HG03469 (cell line): ENCODE results near the gene ETNPPL.
"Not testable (repeated sequence)": the region's sequence is repeated elsewhere in the genome, so short reads cannot be mapped to it uniquely, and the experiment has no call there.

Experiments
- ATAC-seq: cut with Tn5 transposase; IDR thresholded peaks from one replicate; pipeline ENCODE4 v1.9.1; 2021; ENCODE audit warnings: mild to moderate bottlenecking, moderate library complexity, moderate number of reproducible peaks; ENCODE audit not compliant: unreplicated experiment

The ETNPPL gene

GRCh38 chr4:108763226-108763593 is 357 bp upstream of the ETNPPL start:
- no peak for ATAC-seq

DNA sequence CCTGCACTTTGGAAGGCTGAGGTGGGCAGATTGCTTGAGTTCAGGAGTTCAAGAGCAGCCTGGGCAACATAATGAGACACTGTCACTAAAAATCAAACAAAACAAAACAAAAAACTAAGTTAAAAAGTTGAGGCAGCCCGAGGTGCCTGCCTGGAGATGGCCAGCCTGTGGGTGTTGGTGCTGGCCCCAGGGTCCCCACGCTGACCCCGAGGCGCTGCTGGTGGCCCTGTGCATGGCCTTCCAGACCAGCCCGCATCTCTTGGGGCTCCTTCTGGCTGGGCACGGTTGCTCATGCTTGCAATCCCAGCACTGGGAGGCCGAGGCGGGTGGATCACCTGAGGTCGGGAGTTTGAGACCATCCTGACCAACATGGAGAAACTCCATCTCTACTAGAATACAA is 4.4 kb downstream of the ETNPPL start:
- ATAC-seq: no peak

DNA sequence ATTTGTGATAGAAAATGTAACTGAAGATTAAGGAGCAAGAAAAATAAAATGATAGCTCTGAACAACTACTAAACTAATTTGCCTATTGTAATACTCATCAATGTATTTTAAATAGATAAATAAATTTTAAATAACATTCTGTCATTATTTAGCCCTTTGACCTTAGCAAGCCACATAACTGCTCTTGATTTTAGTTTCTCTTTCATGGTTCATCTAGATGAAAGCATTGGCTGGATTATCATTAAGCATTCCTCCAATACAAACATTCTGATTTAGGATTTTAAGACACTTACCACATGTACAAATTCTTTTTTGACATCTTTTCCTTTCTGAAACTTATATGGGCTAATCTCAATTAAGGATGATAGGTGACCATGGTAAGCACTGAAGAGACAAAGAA is 8.5 kb downstream of the ETNPPL start:
- ATAC-seq: no peak

- no peak for ATAC-seq
These were observed 11.5 kb downstream of the ETNPPL start for GRCh38 chr4:108751321-108751720.

- ATAC-seq: no peak
These were observed 13.7 kb downstream of the ETNPPL start for GRCh38 chr4:108749119-108749518.

GRCh38 chr4:108746511-108746910 is 16.3 kb downstream of the ETNPPL start:
- no peak for ATAC-seq

DNA sequence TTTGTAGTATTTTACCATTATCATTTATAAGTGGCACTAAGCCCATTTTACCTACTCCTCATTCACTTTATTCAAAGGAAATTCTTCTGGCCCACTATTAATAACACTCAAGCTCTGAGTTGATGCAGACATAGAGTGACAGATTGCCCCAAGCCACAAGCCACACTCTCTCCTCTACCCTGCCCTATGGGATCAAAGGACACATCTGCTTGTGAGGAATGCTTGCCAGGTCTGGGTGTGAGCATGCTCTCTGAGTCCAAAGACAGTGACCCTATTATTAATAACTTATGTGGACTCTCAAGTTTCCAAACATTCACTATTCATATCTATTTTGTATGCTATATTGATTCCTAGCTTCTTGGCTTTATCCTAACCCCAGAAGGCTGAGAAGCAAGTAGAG is 18.5 kb downstream of the ETNPPL start:
- no peak for ATAC-seq

- no peak for ATAC-seq
These were observed 20.1 kb downstream of the ETNPPL start for GRCh38 chr4:108742451-108743420.

- ATAC-seq: no peak
These were observed 24.7 kb downstream of the ETNPPL start for GRCh38 chr4:108738003-108738706.

DNA sequence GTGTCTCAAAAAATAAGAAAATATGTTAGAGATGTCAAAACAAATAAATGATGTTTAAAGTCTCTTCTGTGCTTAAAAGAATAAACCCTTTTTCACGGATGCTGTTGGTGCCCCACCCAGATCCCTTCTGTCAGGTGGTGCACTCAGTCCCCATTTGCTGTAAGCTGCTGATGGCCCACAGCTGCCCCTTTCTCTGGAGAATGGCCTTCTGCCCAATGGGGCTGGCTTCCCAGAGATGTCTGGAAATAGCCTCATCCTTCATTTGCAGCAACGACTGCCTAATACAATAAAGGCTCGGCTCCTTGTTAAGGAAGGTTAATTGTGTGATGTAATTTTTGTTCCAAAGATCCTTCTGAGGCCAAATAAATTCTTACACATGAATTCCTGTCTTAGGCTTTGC is 31.8 kb downstream of the ETNPPL start:
- no peak for ATAC-seq

- no peak for ATAC-seq
These were observed 32.3 kb downstream of the ETNPPL start for GRCh38 chr4:108730579-108730978.

GRCh38 chr4:108729731-108730130 is 33.1 kb downstream of the ETNPPL start:
- ATAC-seq: no peak

GRCh38 chr4:108725457-108725856 is 37.4 kb downstream of the ETNPPL start:
- no peak for ATAC-seq

DNA sequence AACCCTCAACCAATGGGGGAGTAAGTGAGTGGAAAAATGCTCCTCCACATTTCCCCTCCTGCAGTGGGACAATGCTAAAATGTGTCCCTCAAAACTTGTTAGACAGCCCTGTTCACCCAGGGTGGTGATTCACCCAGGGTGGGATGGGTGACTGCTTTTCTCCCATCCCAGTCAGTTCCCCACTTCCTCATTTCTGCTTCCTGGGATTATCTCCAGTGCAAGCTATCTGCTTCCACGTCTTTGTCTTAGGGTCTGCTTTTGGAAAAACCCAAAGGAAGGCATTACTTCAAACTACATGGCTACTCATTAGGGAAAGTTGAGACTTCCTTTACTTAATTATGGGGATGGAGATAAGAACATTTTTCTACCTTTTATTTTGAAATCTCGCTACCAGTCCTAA is 45.5 kb downstream of the ETNPPL start:
- ATAC-seq: no peak

- no peak for ATAC-seq
These were observed 46.5 kb downstream of the ETNPPL start for GRCh38 chr4:108716340-108716739.

DNA sequence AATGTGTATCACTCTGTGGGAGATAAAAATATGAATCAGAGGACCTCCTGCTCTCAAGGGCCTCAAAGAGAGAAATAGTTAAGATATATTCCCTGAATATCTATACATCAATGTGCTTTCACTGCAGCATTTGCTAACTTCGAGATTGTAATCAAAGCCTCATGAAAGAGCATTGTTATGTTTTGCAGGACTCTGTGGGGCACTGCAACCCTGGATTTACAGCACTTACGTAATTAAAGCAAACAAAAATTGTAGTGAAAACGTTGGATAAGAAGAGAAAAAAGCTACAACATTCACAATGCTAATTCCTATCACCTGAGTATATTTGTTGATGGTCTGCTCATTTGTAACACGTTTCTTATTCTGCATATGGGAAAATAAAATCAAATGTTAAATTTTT is 48.0 kb downstream of the ETNPPL start:
- no peak for ATAC-seq

DNA sequence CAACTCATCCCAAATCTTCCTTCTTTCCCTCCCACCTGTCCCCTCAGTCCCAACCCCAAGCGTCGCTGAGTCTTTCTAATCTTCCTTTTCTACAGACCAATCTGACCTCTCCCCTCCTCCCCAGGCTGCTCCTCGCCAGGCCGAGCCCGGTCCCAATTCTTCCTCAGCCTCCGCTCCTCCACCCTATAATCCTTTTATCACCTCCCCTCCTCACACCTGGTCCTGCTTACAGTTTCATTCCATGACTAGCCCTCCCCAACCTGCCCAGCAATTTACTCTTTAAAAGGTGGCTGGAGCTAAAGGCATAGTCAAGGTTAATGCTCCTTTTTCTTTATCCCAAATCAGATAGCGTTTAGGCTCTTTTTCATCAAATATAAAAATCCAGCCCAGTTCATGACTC is 52.3 kb downstream of the ETNPPL start:
- ATAC-seq: not testable (repeated sequence)

DNA sequence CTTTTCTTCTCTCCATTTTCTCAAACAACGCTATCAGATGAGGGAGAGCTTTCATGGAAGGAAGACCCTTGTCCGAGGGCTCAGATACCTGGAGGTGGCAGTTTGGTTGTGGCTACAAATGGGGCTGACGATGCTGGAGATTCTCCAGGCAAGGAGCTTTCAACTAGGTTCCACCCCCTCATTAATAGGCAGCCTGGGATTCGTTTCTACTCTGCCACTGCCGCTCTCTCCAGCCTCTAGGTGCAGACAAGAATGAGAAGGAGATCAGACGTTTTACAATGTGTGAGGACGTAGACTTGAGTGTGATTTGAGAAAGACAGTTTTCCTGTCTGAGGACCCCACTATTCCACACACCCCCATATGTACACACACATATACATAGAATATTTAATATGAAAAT is 53.1 kb downstream of the ETNPPL start:
- no peak for ATAC-seq

DNA sequence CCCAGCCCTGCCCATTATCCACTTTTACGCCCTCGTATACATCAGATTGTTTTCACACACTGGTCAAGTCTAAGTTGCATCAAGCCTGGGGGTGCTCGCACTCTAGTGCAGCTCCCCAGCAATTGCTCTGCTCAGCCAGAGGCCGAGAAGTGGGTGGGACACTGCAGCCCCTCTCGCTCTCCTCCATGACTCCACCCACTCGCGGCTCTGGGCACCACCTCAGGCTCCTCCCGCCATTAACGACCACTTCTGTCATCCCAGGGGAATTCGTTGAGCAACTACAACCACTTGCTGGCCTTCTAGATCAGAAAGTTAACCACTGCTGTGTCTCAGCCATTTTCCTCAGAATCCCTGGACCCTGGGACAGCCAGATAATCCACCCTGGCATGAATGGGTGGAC is 53.6 kb downstream of the ETNPPL start:
- ATAC-seq: no peak

DNA sequence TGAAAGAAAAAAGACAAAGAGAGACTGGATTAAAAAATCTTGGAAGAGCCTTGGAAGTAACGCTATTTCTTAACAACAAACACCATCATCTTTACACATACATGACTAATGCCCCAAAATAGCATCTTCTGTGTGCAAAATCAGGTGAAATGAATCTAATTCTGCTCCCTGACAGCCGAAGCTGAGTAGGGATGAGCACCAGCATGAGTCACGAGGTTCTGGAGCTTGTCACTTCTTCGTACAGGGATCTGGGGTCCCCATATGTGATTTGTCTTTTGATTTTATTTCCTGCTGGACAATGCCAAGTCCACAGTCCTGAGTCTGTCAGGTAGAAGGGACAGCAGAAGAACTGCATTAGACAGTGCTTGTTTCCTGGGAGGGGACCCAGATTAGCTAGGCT is 56.6 kb downstream of the ETNPPL start:
- ATAC-seq: no peak

DNA sequence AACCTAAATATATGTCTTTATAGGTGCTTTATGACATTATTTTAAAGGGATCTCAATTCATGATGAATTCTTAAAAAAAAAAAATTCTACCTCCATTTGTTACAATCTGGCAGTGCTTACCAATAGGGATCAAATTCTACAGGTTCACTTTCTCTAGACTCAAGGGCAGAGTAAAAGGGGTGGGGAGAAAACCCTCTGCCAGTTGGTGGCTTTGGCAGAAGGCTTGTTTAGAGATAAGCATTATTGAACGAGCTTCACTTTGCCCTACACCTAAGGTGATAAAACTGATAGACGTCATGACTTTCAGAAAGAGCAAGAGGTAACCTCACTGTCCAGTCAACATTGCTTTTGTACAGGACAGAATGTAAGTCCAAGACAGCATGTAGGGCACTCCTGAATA is 58.9 kb downstream of the ETNPPL start:
- ATAC-seq: no peak

- ATAC-seq: no peak
These were observed 59.5 kb downstream of the ETNPPL start for GRCh38 chr4:108703370-108703769.
